ENCODE results near the gene CCDC106.

The CCDC106 gene

DNA sequence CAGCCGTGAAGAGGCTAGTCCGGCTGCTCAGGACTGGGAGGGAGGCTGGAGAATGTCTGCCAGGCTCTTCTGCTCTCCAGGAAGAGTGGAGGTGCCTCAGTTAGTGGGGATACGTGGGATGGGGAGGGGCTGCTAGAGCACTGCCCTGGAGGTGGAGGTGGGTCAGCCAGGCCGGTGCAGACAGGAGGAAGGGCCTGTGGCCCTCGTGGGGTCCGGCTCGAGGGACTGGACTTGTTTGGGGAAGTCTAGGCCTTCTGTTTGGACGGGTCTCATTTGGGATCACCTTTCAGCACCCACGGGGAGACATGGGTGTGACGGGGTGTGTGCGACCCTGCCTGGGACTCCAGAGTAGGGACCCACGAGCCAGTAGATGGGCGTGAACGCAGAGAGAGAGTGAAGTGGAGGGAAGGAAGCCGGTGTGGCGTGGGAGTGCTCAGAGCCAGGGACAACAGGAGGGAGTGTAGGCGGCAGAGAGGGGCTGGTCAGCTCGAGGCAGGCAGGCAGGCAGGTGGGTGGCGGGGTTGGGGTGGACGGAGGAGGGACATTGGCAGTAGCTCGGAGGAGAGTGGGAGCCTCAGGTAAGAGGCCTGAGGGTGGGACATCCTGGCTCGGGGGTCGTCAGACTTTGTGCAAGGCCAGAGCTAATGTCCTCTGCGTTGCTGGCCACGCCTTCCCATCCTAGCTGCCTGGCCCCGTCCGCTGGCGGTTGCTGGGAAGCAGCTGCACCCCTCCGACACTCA, 38.5 kb downstream of the CCDC106 start:
- H3K9me3 ChIP-seq (ENCODE audit: control insufficient read depth, low read length): no peaks in the 10 kb centered on the region
- no peak overlapping the region for H3K4me3 ChIP-seq (ENCODE audit: extremely low read depth, insufficient read depth, low read length, poor library complexity, severe bottlenecking)
- H3K4me1 ChIP-seq (ENCODE audit: control insufficient read depth, insufficient read depth, low read length, poor library complexity, severe bottlenecking): no peaks in the 10 kb centered on the region
- no peak overlapping the region for H3K27ac ChIP-seq (ENCODE audit: low read depth, low read length, severe bottlenecking)
- peaks cover 80% of the 10 kb centered on the region for H3K36me3 ChIP-seq (ENCODE audit: control insufficient read depth, insufficient read depth, low read length)
- WGBS, 2 experiments (ENCODE audit: insufficient coverage in 2 of 2): 96% methylated on average over 19 to 28 of the region's 29 CpGs

DNA sequence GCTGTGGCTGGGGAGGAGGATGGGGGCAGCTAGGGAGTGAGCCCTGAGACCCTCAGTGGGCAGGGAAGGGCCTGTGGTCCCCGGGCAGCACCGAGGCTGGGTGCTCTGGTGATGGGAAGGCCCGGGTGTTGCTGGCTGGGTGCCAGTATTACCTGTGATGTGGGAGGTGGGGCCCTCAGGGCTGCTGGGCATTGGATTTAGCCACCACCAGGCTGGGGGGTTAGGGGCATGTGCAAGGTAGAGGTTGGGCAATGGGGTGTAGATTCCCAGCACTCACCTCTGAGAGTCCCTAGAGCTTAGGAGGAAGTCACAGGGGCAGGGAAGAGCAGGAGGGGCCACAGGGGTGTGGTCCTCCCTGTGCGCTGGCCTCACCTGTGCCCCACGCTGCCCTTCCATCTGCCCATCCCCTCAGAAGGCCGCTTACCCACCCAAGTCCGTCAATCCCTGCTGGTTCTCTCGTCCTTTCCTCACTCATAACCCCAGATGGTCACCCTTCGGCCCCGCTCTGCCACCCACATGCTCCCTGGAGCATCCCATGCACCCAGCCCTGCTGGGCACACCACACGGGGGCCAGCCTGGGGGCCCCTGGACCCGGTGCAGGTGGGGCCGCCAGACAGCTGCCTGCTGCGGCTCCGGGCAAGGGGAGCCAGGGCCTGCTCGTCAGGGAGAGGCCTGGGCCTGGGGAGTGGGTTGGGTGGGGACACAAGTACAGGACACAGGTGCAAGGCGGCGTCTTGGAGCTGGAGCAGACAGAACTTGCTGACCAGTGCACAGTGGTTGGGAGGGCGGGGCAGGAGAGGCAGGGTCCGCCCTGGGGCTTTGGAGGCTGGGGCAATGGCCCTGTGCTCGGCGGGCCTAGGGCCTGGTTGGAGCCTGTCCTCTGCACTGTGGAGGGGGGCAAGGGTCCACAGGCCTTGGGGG, 39.5 kb downstream of the CCDC106 start:
- 91 to 95% methylated on average over 20 to 22 of the region's 22 CpGs for WGBS, 2 experiments (ENCODE audit: insufficient coverage in 2 of 2)
- H3K36me3 ChIP-seq (ENCODE audit: control insufficient read depth, insufficient read depth, low read length): peaks cover 78% of the 10 kb centered on the region

GRCh38 chr19:55688422-55689218, 40.6 kb downstream of the CCDC106 start:
- no peak overlapping the region for H3K4me3 ChIP-seq (ENCODE audit: extremely low read depth, insufficient read depth, low read length, poor library complexity, severe bottlenecking)
- no peak overlapping the region for H3K27ac ChIP-seq (ENCODE audit: low read depth, low read length, severe bottlenecking)
- no peaks in the 10 kb centered on the region for H3K9me3 ChIP-seq (ENCODE audit: control insufficient read depth, low read length)
- WGBS, 2 experiments (ENCODE audit: insufficient coverage in 2 of 2): 92 to 94% methylated on average over 23 to 24 of the region's 27 CpGs
- no peaks in the 10 kb centered on the region for H3K4me1 ChIP-seq (ENCODE audit: control insufficient read depth, insufficient read depth, low read length, poor library complexity, severe bottlenecking)
- peaks cover 82% of the 10 kb centered on the region for H3K36me3 ChIP-seq (ENCODE audit: control insufficient read depth, insufficient read depth, low read length)

More for the DNA sequence above, 39.5 kb downstream of the CCDC106 start:
- no peak overlapping the region for H3K27ac ChIP-seq (ENCODE audit: low read depth, low read length, severe bottlenecking)
- H3K4me1 ChIP-seq (ENCODE audit: control insufficient read depth, insufficient read depth, low read length, poor library complexity, severe bottlenecking): no peaks in the 10 kb centered on the region
- H3K9me3 ChIP-seq (ENCODE audit: control insufficient read depth, low read length): no peaks in the 10 kb centered on the region
- H3K4me3 ChIP-seq (ENCODE audit: extremely low read depth, insufficient read depth, low read length, poor library complexity, severe bottlenecking): no peak overlapping the region

GRCh38 chr19:55689411-55690108, 41.5 kb downstream of the CCDC106 start:
- Histone ChIP-seq H3K4me3 (ENCODE audit: extremely low read depth, insufficient read depth, low read length, poor library complexity, severe bottlenecking) (no peak overlapping the region), H3K27ac (ENCODE audit: low read depth, low read length, severe bottlenecking) (no peak overlapping the region), H3K9me3 (ENCODE audit: control insufficient read depth, low read length) (no peaks in the 10 kb centered on the region), H3K36me3 (ENCODE audit: control insufficient read depth, insufficient read depth, low read length) (peaks cover 82% of the 10 kb centered on the region), H3K4me1 (ENCODE audit: control insufficient read depth, insufficient read depth, low read length, poor library complexity, severe bottlenecking) (no peaks in the 10 kb centered on the region)
- WGBS, 2 experiments (ENCODE audit: insufficient coverage in 2 of 2): 96 to 97% methylated on average over 25 to 30 of the region's 35 CpGs

GRCh38 chr19:55690109-55690768, 42.2 kb downstream of the CCDC106 start:
- no peaks in the 10 kb centered on the region for H3K9me3 ChIP-seq (ENCODE audit: control insufficient read depth, low read length)
- peaks cover 82% of the 10 kb centered on the region for H3K36me3 ChIP-seq (ENCODE audit: control insufficient read depth, insufficient read depth, low read length)
- H3K4me3 ChIP-seq (ENCODE audit: extremely low read depth, insufficient read depth, low read length, poor library complexity, severe bottlenecking): no peak overlapping the region
- no peak overlapping the region for H3K27ac ChIP-seq (ENCODE audit: low read depth, low read length, severe bottlenecking)
- no peaks in the 10 kb centered on the region for H3K4me1 ChIP-seq (ENCODE audit: control insufficient read depth, insufficient read depth, low read length, poor library complexity, severe bottlenecking)
- WGBS, 2 experiments (ENCODE audit: insufficient coverage in 2 of 2): 95 to 96% methylated on average over 24 to 25 of the region's 25 CpGs

DNA sequence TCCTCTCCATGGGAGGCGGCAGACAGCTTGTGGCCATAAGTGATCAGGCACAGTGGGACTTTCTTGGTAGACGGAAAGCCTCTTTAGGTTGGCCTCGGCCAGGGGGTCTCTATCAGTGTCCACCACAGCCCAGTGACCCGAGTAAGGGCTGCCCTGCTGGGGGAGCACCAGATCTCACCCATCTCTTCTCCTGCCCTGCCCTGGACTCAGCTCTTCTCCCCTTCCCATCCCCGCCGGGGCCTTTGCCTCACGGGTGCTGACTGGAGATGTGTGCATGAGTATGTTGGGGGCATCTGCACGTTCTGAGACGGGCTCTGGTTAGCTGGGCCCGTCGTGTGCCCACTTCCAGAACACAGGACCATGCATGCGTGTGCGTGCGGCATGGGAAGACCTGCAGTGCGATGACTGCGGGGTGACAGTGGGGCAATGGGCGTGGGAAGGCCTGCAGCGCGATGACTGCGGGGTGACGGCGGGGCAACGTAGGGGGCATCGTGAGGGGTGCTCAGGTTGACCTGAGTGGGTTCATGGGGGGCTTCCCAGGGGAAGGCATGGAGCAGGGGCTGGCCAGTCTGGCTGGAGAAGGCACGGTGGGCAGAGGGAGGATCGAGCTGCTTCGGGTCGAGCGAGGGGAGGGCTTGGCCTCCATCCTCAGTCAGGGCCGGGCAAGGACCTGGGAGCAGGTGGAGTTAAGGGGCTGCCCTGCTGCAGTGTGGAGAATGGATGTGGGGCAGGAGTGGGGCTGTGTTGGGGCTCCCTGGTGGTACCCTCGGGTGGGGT, 42.9 kb downstream of the CCDC106 start:
- Histone ChIP-seq H3K36me3 (ENCODE audit: control insufficient read depth, insufficient read depth, low read length) (peaks cover 81% of the 10 kb centered on the region), H3K4me1 (ENCODE audit: control insufficient read depth, insufficient read depth, low read length, poor library complexity, severe bottlenecking) (no peaks in the 10 kb centered on the region), H3K9me3 (ENCODE audit: control insufficient read depth, low read length) (no peaks in the 10 kb centered on the region), H3K27ac (ENCODE audit: low read depth, low read length, severe bottlenecking) (no peak overlapping the region), H3K4me3 (ENCODE audit: extremely low read depth, insufficient read depth, low read length, poor library complexity, severe bottlenecking) (no peak overlapping the region)
- WGBS, 2 experiments (ENCODE audit: insufficient coverage in 2 of 2): 91 to 97% methylated on average over 21 to 29 of the region's 31 CpGs

DNA sequence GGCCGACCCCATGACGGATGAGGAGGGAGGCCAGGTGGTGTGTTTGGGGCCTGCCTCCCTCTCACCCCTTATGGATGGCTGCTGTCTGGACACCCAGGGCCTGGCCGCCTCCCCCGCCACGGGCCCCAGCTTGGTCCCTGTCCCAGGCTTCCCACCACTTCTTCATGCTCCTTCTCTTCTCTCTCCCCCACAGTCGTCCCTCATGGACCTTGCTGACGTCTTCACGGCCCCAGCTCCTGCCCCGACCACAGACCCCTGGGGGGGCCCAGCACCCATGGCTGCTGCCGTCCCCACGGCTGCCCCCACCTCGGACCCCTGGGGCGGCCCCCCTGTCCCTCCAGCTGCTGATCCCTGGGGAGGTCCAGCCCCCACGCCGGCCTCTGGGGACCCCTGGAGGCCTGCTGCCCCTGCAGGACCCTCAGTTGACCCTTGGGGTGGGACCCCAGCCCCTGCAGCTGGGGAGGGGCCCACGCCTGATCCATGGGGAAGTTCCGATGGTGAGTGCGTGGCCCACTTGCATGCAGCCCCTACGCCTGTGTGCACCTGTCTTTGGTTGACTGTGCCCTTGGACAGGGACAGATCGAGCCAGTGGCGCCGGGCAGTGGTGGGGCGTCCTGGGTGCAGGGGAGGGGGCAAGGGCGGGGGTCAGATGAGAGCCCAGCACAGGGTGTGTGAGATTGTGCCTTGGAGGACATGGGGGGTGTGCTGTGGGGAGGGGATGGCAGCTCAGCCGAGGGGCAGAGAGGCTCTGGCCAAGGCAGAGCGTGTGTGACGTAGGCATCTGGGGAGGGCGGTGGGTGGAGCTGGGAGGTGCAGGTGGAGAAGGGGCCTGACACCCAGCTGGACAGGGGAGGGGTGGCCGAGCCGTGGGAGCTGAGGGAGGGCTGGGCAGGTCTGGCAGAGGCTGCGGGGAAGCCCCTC, 43.8 kb downstream of the CCDC106 start:
- Histone ChIP-seq H3K9me3 (ENCODE audit: control insufficient read depth, low read length) (no peaks in the 10 kb centered on the region), H3K27ac (ENCODE audit: low read depth, low read length, severe bottlenecking) (no peak overlapping the region), H3K36me3 (ENCODE audit: control insufficient read depth, insufficient read depth, low read length) (peaks cover 90% of the 10 kb centered on the region), H3K4me1 (ENCODE audit: control insufficient read depth, insufficient read depth, low read length, poor library complexity, severe bottlenecking) (no peaks in the 10 kb centered on the region), H3K4me3 (ENCODE audit: extremely low read depth, insufficient read depth, low read length, poor library complexity, severe bottlenecking) (no peak overlapping the region)
- WGBS, 2 experiments (ENCODE audit: insufficient coverage in 2 of 2): 95 to 97% methylated on average over 20 to 27 of the region's 31 CpGs

- 98% methylated on average over 16 to 17 of the region's 19 CpGs for WGBS, 2 experiments (ENCODE audit: insufficient coverage in 2 of 2)
- no peaks in the 10 kb centered on the region for H3K9me3 ChIP-seq (ENCODE audit: control insufficient read depth, low read length)
- no peak overlapping the region for H3K4me3 ChIP-seq (ENCODE audit: extremely low read depth, insufficient read depth, low read length, poor library complexity, severe bottlenecking)
- no peak overlapping the region for H3K27ac ChIP-seq (ENCODE audit: low read depth, low read length, severe bottlenecking)
- H3K36me3 ChIP-seq (ENCODE audit: control insufficient read depth, insufficient read depth, low read length): peaks cover 93% of the 10 kb centered on the region
- no peaks in the 10 kb centered on the region for H3K4me1 ChIP-seq (ENCODE audit: control insufficient read depth, insufficient read depth, low read length, poor library complexity, severe bottlenecking)
Measured at GRCh38 chr19:55692681-55693081, 44.7 kb downstream of the CCDC106 start.
